Fibroblast of the aortic adventitia (primary cell): Measurements from ENCODE around the gene ZFP14. TPM values are rescaled to one million over a fixed set of nuclear protein-coding genes. Genes with fewer than 3 reads are reported as not detected.
A peak's percentile ranks its signal among the peaks of the same experiment; 100 is the strongest.

ENCODE experiments used
- DNase-seq: peaks from one replicate; pipeline ENCODE4 v3.0.0-alpha.2; 2010; ENCODE audit warnings: low read depth
- H3K4me3 ChIP-seq: 2 replicates; pipeline ENCODE4 v1.5.1; 2011; ENCODE audit warnings: low read depth, mild to moderate bottlenecking, control low read depth, low read length, moderate library complexity
- CTCF ChIP-seq: IDR thresholded peaks from 2 replicates; pipeline ENCODE4 v1.5.1; 2011; ENCODE audit warnings: mild to moderate bottlenecking, low read length, control low read depth, inconsistent platforms; ENCODE audit not compliant: insufficient read depth
- total RNA-seq: library from RNA; depleted of rRNA; stranded (reverse); fragments of >200 nt; gene quantifications from 2 replicates; pipeline ENCODE4 v1.2.3, GENCODE V29; 2012; ENCODE audit warnings: low replicate concordance

ZFP14 gene
- total RNA-seq: 3.2 and 6.6 TPM in 2 replicates

- peak; percentile 93 for DNase-seq
- peak; percentile 50 for TF ChIP-seq CTCF
- peak within 1 kb of the TSS; percentile 90 for H3K4me3 ChIP-seq
Measured at GRCh38 chr19:36378625-36379509, at the start of gene ZFP14. Gene ZFP14, minus strand, starts transcription at chr19:36379201. Its CDS starts 11,309 bp downstream, at chr19:36367892.

GRCh38 chr19:36423925-36424324 is 44.9 kb upstream of the ZFP14 start:
- TF ChIP-seq CTCF: no peak
- no peak overlapping the region for H3K4me3 ChIP-seq
- no peak for DNase-seq

- H3K4me3 ChIP-seq: peak overlapping the region; percentile 48
- no peak for DNase-seq
- no peak for TF ChIP-seq CTCF
Measured at GRCh38 chr19:36421749-36422481, 42.9 kb upstream of the ZFP14 start.

GRCh38 chr19:36420961-36421748 is 42.2 kb upstream of the ZFP14 start:
- peak; percentile 28 for DNase-seq
- H3K4me3 ChIP-seq: peak overlapping the region; percentile 48
- TF ChIP-seq CTCF: no peak

GRCh38 chr19:36418287-36419001 is 39.4 kb upstream of the ZFP14 start, which contains the start of gene ZFP82:
Gene ZFP82, minus strand, starts transcription at chr19:36418644. Its CDS starts 8,855 bp downstream, at chr19:36409789.
- peak within 1 kb of the TSS; percentile 68 for H3K4me3 ChIP-seq
- no peak for TF ChIP-seq CTCF
- DNase-seq: peak; percentile 77
